Mucosa of descending colon (tissue), 3 donors: ENCODE data around the gene TTLL3. TPM values are rescaled to one million over a fixed set of nuclear protein-coding genes. Genes with fewer than 3 reads are reported as not detected.

Source experiments
- ATAC-seq: fragments of 200-7000 bp; cut with Tn5 transposase; one replicate; pipeline ENCODE4 v1.9.1; 2020; ENCODE audit warnings: mild to moderate bottlenecking, moderate library complexity
- DNase-seq, 3 donors: peaks; one replicate each; pipeline ENCODE4 v3.0.0-alpha.2; 2020
- H3K36me3 ChIP-seq: fragments of 200-600 bp; one replicate; pipeline ENCODE4 v1.8.0; 2021; ENCODE audit warnings: low read depth, mild to moderate bottlenecking
- H3K4me1 ChIP-seq: fragments of 200-600 bp; one replicate; pipeline ENCODE4 v1.8.0; 2021; ENCODE audit warnings: low read depth, mild to moderate bottlenecking
- H3K4me3 ChIP-seq: fragments of 200-600 bp; one replicate; pipeline ENCODE4 v1.8.0; 2021; ENCODE audit warnings: mild to moderate bottlenecking
- H3K9me3 ChIP-seq: fragments of 200-600 bp; one replicate; pipeline ENCODE4 v1.8.0; 2021; ENCODE audit warnings: mild to moderate bottlenecking
- CTCF ChIP-seq: fragments of 200-600 bp; IDR thresholded peaks from one replicate; pipeline ENCODE4 v1.8.0; 2022; ENCODE audit warnings: antibody characterized with exemption, mild to moderate bottlenecking
- intact Hi-C, 2 donors: fragments of 100-400 bp; cut with DNase I in 1 of 2; cut with micrococcal nuclease in 1 of 2; formaldehyde crosslinking; loops; one replicate each; pipeline versions ENCODE4 v1.11.0 to v1.11.1; 2022; cut with DNase I, micrococcal nuclease
- total RNA-seq, 3 donors: library from RNA; stranded (reverse); fragmentation: NEBNext Ultra II Directional in 2 of 3; extraction: Animal tissue kit (Norgen Biotek cat#: 25700) in 2 of 3; gene quantifications; one replicate each; pipeline versions ENCODE4 v1.2.1 to v1.2.4, GENCODE V29; 2021 to 2023
- donor health status: DM: no; HTN: no; CAD: no; lungs with moderate emphysema.
- donor health status: DM: no; HTN: no; CAD: no.
- donor health status: DM: no; HTN: yes; CAD: no.

TTLL3 gene
- total RNA-seq, 3 donors from 2014 or later = 37.0 to 63.9 (median 47.7) TPM

- ATAC-seq (no peak), DNase-seq (peak in 1 of 3 donors; percentile 44)
- no peak for TF ChIP-seq CTCF
- H3K4me1 ChIP-seq = no peaks in the 10 kb centered on the region
- intact Hi-C loops = no loop called here
- no peaks in the 10 kb centered on the region for H3K9me3 ChIP-seq
- no peak overlapping the region for H3K4me3 ChIP-seq
- H3K36me3 ChIP-seq = no peaks in the 10 kb centered on the region
Measured at GRCh38 chr3:9833078-9833477, 23.0 kb downstream of the TTLL3 start.

DNA sequence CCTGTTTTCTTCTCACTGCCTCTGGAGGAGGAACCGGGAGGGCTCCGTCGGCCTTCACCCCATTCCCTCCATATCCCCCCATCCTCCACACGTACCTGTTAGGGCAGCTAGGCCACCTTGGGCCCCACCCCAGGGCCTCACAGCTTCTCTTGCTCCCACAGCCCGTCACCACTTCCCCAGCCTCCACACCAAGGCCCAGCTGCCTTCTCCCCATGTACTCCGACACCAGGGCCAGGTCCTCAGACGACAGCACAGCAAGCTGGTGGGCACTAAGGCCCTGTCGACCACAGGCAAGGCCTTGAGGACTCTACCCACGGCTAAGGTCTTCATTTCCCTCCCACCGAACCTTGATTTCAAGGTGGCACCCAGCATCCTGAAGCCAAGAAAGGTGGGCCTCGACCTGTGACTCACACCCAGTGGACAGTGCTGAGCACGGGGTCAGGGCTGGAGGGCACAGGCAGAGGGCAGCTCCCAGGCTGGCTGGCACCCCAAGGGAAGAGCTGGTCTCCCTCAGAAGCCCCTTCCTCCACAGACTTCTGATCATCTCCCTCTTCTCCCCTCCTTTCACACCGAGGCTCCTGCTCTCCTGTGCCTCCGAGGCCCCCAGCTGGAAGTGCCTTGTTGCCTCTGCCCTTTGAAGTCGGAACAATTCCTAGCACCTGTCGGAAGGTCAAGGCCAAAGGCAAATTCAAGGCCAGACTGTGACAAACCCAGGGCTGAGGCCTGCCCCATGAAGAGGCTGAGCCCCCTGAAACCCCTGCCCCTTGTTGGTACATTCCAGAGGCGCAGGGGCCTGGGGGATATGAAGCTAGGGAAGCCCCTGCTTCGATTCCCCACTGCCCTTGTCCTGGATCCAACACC is 24.7 kb downstream of the TTLL3 start:
- peak in 1 of 3 donors; percentile 33 for DNase-seq
- ATAC-seq = no peak
- Histone ChIP-seq H3K9me3 (no peaks in the 10 kb centered on the region), H3K36me3 (no peaks in the 10 kb centered on the region), H3K4me3 (no peak overlapping the region), H3K4me1 (no peaks in the 10 kb centered on the region)
- intact Hi-C loops = no loop called here
- no peak for TF ChIP-seq CTCF

GRCh38 chr3:9837701-9838582 is 27.9 kb downstream of the TTLL3 start:
- Histone ChIP-seq H3K4me3 (no peak overlapping the region), H3K9me3 (no peaks in the 10 kb centered on the region), H3K4me1 (peaks cover 7% of the 10 kb centered on the region), H3K36me3 (no peaks in the 10 kb centered on the region)
- no peak for TF ChIP-seq CTCF
- ATAC-seq (no peak), DNase-seq (peak in 1 of 3 donors; percentile 13)
- intact Hi-C loops = no loop called here

DNA sequence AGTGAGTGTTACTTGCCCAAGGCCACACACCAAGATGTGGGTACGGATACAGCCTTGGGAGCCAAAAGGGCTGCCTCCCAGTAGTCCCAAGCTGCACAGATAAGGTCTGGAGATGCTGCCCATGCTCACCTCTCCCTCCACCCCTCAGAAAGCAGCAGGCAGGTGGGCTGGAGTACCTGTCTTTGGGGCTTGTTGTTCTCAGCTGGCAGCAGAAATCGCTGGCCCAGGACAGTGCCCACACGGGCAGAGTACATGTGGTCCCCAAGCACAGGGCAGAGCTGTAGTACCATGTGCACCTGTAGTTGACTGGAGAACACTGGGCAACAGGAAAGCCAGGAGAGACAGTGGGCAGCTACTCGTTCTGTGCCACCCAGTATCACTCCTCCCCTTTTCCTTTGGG is 28.8 kb downstream of the TTLL3 start:
- peaks cover 7% of the 10 kb centered on the region for H3K4me1 ChIP-seq
- DNase-seq (peak in 1 of 3 donors; percentile 33), ATAC-seq (no peak)
- no peak for TF ChIP-seq CTCF
- intact Hi-C loops = no loop called here
- H3K36me3 ChIP-seq = no peaks in the 10 kb centered on the region
- H3K4me3 ChIP-seq = no peak overlapping the region
- no peaks in the 10 kb centered on the region for H3K9me3 ChIP-seq

DNA sequence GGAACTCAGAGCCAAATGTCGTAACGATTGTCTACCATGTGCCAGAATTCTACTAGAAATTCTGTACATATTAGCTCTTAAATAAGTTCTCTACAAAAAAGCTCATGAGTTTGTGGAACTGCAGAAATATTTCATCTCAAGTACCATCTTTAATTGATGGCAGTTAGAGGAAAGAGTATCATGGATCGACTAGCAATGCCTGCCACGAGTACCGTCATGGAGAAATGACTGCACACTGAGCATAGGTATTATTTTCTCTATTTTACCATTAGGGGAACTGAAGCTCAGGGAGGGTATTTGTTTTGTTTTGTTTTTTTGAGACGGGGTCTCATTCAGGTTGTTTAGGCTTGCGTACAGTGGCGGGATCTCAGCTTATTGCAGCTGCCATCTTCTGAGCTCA is 31.0 kb downstream of the TTLL3 start:
- H3K36me3 ChIP-seq = no peaks in the 10 kb centered on the region
- no peak overlapping the region for H3K4me3 ChIP-seq
- intact Hi-C loops = no loop called here
- no peak for TF ChIP-seq CTCF
- ATAC-seq = no peak
- H3K4me1 ChIP-seq = peaks cover 7% of the 10 kb centered on the region
- no peaks in the 10 kb centered on the region for H3K9me3 ChIP-seq
- no peak for DNase-seq
